ENCODE measurements around the gene CNTNAP2. TPM values are rescaled to one million over a fixed set of nuclear protein-coding genes. Genes with fewer than 3 reads are reported as not detected.

The CNTNAP2 gene
- total RNA-seq, 1 donor from 2014 or later, result 2.0 TPM

DNA sequence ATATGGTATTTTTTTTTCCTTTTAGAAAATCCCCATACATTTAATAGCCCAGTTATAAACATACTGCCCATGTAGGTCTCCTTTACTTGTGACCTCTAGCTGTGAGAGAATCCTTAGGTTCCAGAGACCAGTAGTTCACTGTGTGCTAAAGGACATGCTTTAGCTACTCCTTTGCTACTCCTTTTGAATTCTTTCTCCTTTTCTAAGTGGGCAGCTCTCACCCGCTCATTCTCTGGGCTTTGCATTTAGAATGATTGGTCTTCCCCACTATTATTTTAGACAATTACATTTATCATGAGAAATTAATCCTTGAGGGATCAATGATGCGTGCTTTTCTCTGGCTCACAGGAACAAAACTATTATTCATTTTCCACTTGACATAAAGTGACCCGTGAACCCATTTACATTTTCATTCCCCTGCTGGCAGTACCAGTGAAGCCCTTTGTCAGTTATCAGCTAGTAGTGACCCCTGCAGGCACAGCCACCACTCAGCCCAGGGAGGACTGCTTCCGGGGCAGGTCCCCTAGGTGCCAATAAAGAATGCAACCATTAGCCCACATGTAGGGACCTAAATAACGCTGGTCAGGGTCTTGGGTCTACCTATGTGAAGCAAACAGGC is 844.3 kb downstream of the CNTNAP2 start:
- no peak for DNase-seq (ENCODE audit: low spot score)
- ATAC-seq, result no peak

GRCh38 chr7:146961617-146962016 is 845.0 kb downstream of the CNTNAP2 start:
- ATAC-seq, result no peak
- no peak for DNase-seq (ENCODE audit: low spot score)

GRCh38 chr7:146966274-146966673 is 849.7 kb downstream of the CNTNAP2 start:
- DNase-seq (ENCODE audit: low spot score) (no peak), ATAC-seq (no peak)

DNA sequence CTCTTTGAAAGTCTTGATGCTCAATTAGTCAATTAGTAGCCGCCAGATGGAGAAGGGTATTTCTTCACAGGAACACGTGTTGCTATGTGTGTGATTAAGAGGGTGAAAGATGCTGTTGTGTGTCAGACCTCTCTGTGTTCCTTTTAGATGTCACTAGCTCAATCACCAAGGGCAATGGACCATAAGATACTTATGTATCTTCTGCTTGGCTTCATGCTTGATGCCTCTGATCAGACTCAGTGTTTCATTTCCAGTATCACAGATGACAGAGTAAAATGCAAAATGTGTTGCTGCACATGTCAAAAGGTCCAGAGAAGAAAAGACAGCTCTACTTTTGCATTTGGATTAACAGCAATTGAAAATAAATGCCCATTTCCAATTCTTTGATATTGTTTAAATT is 865.9 kb downstream of the CNTNAP2 start:
- DNase-seq (ENCODE audit: low spot score) (no peak), ATAC-seq (no peak)

- DNase-seq (ENCODE audit: low spot score) (no peak), ATAC-seq (no peak)
Measured at GRCh38 chr7:146991596-146991995, 875.0 kb downstream of the CNTNAP2 start.

- ATAC-seq, result no peak
Measured at GRCh38 chr7:146993764-146994163, 877.2 kb downstream of the CNTNAP2 start.

DNA sequence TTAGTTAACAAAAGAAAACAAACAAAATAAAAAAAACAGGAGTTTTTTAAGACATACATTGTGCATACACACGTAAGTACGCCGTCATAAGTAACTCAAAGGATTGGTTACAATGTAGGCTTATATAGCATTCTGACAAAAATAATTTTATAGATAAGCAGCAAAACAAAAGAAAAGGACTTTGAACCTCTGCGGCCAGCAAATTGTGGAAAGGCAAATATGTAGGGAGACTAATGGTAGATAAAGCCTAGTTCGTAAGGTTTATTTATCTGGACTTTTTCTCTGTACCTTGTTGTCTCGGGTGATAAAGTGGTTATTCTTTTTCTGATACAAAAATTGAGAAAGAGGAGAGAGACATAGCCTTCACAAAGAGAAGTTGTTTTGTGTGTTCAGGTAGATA is 891.9 kb downstream of the CNTNAP2 start:
- ATAC-seq (no peak), DNase-seq (ENCODE audit: low spot score) (no peak)

More at GRCh38 chr7:146993764-146994163, 877.2 kb downstream of the CNTNAP2 start:
- DNase-seq (ENCODE audit: low spot score), result no peak

DNA sequence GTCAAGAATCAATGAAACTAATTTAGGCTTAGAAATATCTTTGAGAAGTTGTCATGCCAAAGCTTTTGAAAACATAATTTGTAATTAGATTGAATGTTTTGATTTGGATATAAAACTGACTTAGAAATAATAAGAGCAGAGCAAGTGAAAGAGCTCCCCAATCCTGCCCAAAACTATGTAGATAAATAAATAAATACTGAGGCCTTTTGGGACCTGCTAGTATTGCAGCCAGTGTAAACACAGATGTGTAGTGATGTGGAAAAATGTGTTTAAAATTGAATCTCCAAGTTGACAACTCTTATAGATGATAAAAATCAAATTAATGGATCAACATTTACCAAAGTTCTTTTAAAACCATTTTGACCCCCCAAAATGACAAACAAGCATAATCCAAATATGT is 896.1 kb downstream of the CNTNAP2 start:
- ATAC-seq (no peak), DNase-seq (ENCODE audit: low spot score) (no peak)

DNA sequence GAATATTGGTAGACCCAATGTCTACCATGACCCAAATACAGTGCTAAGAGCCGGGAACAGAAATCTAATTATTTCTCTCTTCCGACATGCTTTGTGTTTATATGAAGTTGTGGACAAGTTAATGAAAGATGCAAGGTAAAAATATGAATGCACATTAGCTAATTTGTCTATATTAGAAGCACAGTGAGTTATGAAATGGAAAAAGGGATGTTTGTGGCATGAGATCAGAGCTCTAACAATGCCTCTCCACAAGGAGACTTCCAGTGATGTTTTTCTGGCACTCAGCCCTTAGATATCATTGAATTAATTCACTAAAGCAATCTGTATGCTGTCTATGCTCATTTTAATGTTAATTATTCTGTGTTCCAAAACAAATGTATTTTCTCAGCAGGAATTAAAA is 897.2 kb downstream of the CNTNAP2 start:
- no peak for DNase-seq (ENCODE audit: low spot score)
- no peak for ATAC-seq

GRCh38 chr7:147014286-147014955 is 897.8 kb downstream of the CNTNAP2 start:
- ATAC-seq (no peak), DNase-seq (ENCODE audit: low spot score) (no peak)

GRCh38 chr7:147015999-147016398 is 899.4 kb downstream of the CNTNAP2 start:
- no peak for ATAC-seq
- DNase-seq (ENCODE audit: low spot score), result no peak

- DNase-seq (ENCODE audit: low spot score), result no peak
- no peak for ATAC-seq
Measured at GRCh38 chr7:147022056-147022455, 905.5 kb downstream of the CNTNAP2 start.

DNA sequence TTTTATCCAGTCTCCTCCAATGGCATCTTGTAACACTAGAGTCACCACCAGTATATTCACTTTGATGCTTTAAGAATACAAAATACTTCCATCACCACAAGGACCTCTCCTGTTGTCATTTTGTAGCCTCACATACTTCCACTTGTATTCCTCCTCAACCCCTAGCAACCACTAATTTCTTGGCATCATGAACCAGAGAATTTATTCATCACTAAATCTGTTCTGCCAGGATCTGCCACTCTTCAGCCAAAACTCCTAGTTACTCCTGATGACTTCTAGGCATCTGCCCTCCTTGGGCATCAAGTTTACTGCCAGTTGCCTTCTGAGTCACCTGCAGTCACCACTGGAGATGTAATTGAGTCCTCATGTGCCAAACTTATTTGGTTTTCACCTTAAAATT is 906.8 kb downstream of the CNTNAP2 start:
- DNase-seq (ENCODE audit: low spot score), result no peak
- ATAC-seq, result no peak

- DNase-seq (ENCODE audit: low spot score), result no peak
- ATAC-seq, result no peak
Measured at GRCh38 chr7:147029953-147030352, 913.4 kb downstream of the CNTNAP2 start.

- DNase-seq (ENCODE audit: low spot score), result no peak
- ATAC-seq, result no peak
Measured at GRCh38 chr7:147033641-147034040, 917.0 kb downstream of the CNTNAP2 start.

DNA sequence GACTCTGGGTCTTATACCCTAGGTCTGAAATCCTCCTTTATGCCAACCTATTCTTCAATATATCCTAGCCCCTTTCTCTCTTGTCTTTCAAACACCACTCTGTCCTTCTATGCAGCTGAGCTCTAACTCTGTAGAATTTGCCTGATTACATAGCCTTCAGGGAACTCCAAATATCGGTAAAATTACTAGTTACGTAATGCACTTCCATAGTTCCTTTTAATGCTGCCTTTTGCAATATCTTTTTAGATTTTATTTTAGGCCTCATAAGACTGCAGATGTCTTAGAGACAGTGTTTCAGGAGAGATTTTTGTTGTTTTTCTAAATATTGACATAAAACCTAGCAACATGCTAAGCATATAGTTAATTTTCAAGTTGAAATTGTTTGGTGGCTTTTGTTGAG is 924.8 kb downstream of the CNTNAP2 start:
- ATAC-seq (no peak), DNase-seq (ENCODE audit: low spot score) (no peak)

- no peak for ATAC-seq
- no peak for DNase-seq (ENCODE audit: low spot score)
Measured at GRCh38 chr7:147044941-147045340, 928.3 kb downstream of the CNTNAP2 start.

DNA sequence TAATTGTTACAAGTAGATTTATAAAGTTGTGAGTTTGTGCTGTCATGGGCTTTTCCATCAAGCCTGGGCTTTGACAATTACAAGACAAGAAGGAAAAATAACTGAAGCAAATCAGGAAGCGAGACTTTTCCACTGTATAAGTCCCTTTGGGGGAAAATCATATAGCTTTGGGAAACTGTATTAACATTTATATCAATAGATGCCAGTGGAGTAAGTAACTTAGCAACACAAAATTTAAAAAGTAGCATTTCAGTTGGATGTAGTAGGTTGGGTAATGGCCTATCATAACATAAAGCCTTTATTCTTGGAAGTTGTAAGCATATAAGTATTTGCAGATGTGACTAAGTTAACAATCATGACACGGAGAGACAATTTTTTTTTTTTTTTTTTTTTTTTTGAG is 931.1 kb downstream of the CNTNAP2 start:
- DNase-seq (ENCODE audit: low spot score) (no peak), ATAC-seq (no peak)

- DNase-seq (ENCODE audit: low spot score) (no peak), ATAC-seq (no peak)
Measured at GRCh38 chr7:147048864-147049263, 932.3 kb downstream of the CNTNAP2 start.

DNA sequence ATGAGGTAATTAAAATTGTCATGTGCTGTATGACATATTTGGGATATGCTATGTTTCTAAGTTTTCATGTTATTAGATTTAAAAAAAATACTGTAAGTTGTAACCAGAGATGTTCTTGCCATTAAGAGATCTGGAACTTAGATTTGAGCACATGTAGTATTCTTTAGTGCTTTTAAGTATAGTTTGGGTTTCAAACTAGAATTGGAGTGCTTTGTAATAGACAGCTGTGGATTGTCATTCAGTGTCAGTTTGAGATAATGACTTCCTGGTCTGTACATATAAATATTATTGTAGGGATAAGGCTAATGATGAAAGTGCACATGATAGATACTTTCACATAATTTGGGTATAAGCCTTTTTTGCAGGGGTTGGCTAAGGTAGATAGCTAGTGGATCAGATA is 936.2 kb downstream of the CNTNAP2 start:
- ATAC-seq (no peak), DNase-seq (ENCODE audit: low spot score) (no peak)

DNA sequence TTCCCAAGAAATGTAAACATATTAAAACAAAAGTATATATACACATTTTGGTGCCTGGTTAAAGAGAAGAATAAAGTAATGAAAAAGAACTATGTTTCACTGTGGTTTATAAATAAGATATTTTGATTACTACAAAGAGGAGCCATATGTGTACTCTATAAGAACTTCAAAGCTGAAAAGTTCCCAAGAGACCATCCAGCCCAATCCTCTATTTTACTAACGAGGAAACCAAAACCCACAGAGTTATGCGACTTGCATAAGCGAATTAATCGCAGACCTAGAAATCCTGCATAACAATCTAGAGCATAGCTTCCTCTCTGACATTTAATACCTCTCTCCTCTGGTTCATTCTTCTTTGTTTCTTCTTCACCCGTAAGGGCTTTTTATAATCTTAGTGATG is 937.1 kb downstream of the CNTNAP2 start:
- DNase-seq (ENCODE audit: low spot score) (no peak), ATAC-seq (no peak)

- DNase-seq (ENCODE audit: low spot score) (no peak), ATAC-seq (no peak)
Measured at GRCh38 chr7:147060070-147060469, 943.5 kb downstream of the CNTNAP2 start.

DNA sequence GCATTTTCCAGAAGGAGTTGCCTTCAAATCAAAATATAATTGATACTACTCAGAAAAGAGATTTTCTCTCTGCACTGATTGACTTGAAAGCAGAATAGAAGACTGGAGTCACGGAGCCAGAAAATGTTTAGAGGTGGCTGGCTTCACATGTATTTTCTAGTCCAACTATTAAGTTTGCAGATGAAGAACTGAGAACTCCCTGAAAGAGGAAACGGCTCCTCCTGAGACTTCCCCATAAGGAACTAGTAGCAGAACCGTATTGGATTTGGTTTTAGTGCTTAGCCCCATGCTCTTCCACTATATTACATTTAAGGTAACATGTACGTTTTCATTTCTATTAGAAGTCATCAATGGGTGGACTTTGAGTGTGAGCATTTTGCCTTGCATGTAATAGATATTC is 946.3 kb downstream of the CNTNAP2 start:
- no peak for DNase-seq (ENCODE audit: low spot score)
- no peak for ATAC-seq

Data from left lobe of liver (tissue), 2 donors.